ENCODE measurements around the gene SPOP.

SPOP gene

DNA sequence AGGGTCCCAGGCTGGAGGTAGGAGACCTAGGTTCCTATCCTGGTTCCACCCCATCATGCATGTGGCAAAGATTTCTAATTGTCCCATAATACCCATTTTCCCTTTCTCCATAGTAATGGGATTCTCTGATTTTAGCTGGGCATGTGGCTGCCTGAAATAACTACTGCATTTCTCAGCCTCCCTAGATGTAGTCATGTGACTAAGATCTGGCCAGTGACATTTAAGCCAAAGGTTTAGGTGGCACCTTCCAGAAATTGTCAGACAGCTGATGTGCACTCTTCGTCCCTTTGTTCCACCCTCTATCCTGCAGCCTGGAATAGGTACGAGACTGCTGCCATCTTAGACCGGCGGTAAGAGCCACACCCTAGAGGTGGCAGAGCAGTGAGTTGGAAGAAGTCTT lies 94.0 kb downstream of the SPOP start:
- DNase-seq (ENCODE audit: low read depth): no peak

DNA sequence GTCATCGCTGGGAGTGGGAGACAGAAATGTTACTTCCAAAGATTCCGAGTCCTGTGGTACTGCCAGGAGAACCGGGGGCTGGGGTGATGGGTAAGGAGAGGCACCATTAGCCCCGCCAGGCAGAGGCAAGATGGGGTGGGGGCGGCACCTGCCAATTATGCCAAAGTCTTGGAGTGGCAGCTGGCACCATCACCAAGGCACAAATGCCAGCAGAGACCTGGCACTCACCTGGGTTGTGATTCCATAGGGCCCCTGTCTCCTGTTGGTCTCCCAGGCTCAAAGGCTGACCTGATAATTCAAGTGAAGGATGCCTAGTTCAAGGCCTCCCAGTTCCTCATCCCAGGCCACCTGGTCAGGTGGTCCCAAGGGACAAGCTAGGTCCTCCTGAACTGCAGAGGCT lies 94.7 kb downstream of the SPOP start:
- no peak for DNase-seq (ENCODE audit: low read depth)

DNA sequence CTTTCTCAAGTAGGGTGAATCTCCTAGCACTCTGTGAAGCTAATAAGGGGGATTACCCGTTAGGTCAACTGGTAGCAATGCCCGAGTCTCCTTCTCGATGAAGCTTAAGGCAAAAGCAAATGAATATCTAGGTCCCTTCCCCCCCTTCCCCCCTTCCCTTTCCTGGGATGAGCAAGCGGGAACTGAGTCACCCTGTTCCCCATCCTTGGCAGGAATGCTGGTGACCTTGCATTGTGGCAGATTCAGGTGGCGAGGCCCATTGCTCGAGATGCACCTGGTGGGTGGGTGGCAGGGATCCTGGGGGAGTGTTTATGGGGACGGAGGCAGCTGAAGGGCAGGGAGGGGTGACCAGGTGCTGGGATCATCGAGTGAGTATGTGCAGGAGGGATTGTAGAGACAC lies 95.1 kb downstream of the SPOP start:
- no peak for DNase-seq (ENCODE audit: low read depth)

- no peak for DNase-seq (ENCODE audit: low read depth)
Measured at GRCh38 chr17:49582055-49582722, 95.7 kb downstream of the SPOP start.

GRCh38 chr17:49581648-49581998 lies 96.3 kb downstream of the SPOP start:
- DNase-seq (ENCODE audit: low read depth): no peak

GRCh38 chr17:49580981-49581647 lies 96.8 kb downstream of the SPOP start:
- DNase-seq (ENCODE audit: low read depth): no peak

GRCh38 chr17:49580055-49580721 lies 97.7 kb downstream of the SPOP start:
- DNase-seq (ENCODE audit: low read depth): no peak

DNA sequence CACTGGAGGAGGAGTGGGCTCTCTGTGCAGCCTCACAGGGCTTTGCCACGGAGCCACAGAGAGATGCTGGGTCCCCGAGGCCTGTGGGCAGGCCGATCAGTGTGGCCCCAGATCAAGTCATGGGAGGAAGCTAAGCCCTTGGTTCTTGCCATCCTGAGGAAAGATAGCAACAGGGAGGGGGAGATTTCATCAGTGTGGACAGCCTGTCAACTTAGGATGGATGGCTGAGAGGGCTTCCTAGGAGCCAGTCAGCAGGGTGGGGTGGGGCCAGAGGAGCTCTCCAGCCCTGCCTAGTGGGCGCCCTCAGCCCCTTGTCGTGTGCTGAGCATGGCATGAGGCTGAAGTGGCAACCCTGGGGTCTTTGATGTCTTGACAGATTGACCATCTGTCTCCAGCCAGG lies 98.4 kb downstream of the SPOP start:
- DNase-seq (ENCODE audit: low read depth): no peak

- no peak for DNase-seq (ENCODE audit: low read depth)
Measured at GRCh38 chr17:49578952-49579500, 98.9 kb downstream of the SPOP start.

DNA sequence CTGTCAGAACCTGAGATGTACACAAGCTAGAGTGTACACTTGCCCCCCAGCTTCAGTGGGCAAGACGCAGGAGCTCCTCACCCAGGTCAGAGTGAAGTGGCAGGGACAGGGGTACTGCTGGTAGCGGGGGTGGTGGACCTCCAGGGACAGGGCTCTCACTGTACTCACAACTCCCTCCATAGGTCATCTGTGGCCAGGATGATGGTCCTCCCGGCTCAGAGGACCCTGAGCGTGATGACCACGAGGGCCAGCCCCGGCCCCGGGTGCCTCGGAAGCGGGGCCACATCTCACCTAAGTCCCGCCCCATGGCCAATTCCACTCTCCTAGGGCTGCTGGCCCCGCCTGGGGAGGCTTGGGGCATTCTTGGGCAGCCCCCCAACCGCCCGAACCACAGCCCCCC lies 99.5 kb downstream of the SPOP start:
- no peak for DNase-seq (ENCODE audit: low read depth)

DNA sequence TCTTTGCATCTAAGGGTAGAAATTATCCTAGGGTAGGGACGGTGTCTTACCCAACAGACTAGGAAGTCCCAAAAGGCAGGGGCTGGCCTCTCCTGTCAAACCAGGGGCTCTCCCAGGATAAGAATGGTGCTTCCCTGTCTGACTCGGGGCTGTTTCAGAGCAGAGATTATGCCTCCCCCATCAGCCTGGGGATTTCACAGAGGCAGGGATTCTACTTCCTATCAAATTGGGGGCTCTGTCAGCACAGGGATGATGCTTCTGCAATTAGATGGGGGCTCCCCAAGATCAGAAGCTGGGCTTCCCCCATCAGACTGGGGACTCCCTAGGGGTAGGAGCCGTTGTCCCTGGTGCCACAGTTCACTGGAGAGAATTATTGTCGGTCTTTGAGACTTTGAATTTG lies 99.9 kb downstream of the SPOP start:
- no peak for DNase-seq (ENCODE audit: low read depth)

DNA sequence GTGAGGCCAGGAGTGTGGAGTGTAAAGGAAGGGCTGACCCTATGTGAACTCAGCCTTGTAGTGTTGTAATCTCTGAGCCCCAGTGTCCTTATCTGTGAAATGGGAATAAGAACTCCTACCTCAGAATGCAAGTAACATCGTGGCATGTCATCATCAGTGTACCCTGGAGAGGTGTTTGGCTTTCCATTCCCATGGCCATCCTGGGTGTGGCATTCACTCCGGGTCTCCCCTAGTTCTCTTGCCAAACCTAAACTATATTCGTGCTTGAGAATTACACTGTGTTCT lies 100.3 kb downstream of the SPOP start:
- no peak for DNase-seq (ENCODE audit: low read depth)

- no peak for DNase-seq (ENCODE audit: low read depth)
Measured at GRCh38 chr17:49576917-49577649, 100.8 kb downstream of the SPOP start.

GRCh38 chr17:49576088-49576916 lies 101.6 kb downstream of the SPOP start:
- no peak for DNase-seq (ENCODE audit: low read depth)

DNA sequence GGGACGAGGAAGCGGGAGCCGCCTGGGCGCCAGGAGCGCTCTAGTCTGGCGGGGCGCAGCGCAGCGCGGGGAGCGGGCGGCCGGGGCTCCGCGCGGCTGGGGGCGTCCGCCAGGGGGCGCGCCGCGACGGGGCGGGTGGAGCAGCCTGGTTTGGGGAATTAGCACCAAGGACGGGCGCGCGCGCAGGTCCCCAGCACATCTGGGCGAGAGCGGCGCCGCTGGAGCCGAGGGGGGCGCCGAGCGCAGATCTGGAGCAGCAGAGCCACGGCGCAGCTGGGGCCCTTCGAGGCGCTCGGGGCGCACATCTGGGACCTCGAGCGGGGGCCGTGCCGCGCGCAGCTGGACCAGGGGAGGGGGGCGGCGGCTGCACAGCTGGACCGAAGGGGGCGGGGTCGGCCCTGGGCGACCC lies 102.2 kb downstream of the SPOP start, which contains the start of gene NXPH3:
NXPH3 (plus strand) TSS at position 193 of the 409 bp plus-strand sequence. CDS start 349 bp downstream, outside the sequence.
- DNase-seq (ENCODE audit: low read depth): peak; percentile 49

DNA sequence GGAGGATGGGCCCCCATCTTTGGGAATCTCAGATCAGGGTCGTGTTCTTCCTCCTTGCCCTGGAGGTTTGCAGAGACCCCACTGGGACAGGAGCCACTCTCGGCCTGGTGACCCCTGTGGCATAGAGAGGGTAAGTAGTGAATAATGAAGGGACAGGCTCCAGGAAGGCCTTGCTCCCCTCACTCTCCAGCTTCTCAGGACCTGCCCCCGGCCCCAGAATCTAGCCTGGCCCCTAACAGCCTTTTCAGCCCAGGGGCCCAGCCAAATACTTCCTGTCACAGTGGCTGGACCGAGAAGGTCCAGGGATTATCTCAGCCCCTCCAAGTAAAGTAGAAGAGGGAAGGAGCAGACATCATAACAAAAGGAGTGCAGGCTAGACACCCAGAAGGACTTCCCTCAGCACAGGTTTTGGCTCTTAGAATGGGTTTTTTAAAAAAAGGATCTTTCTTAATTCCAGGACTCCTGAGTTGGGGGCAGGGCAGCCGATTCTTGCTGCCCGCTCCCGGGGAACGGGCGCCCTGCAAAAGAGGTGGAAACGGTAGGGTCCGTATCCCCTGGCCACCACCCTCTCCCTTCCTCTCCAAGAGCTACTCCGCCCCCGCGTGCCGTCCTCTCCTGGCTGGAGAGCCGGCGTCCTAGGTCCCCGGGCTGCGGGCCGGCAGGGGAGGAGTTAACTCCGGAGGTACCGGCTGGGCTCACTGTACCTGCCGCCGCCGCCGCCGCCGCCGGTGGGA lies 102.8 kb downstream of the SPOP start:
- no peak for DNase-seq (ENCODE audit: low read depth)

GRCh38 chr17:49574323-49574781 lies 103.5 kb downstream of the SPOP start:
- DNase-seq (ENCODE audit: low read depth): no peak

DNA sequence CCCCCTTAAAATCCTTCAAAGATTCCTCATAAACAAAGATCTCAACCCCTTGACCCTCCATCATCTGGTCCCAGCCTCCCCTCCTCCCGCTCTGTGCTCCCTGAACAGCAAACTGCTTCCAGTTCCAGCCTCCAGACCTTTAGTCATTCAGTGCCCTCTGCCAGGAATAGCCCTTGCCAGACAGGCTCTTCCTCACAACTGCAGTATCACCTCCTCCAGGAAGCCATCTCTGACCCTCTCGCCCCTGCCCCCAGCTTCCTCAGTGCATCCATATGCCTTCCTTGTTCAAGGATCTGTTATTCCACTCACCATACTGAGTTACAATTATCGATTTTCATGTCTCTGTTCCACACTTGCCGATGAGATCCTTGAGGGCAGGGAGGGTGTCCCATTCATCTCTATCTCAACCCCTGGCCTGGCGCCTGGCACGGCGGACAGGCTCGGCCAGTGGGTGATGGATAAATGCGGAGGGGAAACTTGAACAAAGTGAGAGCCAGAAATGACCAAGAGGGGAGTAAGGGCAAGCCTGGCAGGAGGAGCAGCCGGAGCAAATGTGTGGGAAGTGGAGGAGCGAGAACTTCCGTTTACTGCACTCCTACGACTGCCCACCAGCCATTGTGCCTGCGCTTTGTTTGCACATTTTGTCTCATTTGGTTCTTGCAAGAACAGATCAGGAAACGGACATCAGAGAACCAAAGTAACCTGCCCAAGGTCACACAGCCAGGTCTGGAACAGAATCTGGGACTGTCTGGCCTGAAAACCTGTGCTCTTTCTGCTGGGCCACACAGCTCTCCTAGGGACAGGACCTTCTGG lies 104.2 kb downstream of the SPOP start:
- DNase-seq (ENCODE audit: low read depth): no peak

DNA sequence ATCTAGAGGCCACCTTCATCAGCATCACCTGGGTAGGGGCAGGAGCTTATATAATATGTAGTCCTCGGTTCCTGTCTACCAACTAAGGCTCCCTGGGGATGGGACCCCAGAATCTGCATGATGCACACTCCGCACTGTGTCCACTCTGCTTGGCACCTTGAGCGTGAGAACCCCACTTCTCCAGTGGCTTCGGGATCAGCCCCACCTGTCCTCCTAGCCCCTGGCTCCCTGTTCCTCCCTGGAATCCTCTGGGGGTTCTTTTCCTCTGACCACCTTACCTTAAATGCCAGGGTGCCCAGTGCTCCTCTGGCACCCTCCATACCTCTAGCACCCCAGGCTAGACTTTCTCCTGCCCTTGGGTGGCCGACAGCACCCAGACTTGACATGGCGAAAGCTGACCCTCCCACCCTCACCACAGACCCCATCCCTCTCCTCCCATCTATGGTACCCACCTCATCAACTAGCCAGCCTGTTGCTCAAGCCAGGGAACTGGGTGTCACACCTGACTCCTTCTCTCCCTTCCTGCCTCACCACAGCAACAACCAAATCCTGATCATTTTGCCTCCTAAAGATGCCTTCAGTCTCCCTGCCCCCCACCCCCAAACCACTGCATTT lies 105.0 kb downstream of the SPOP start:
- DNase-seq (ENCODE audit: low read depth): no peak

Data from T follicular helper cell (primary cell).